ENCODE measurements around the gene FHL3.

The FHL3 gene

DNA sequence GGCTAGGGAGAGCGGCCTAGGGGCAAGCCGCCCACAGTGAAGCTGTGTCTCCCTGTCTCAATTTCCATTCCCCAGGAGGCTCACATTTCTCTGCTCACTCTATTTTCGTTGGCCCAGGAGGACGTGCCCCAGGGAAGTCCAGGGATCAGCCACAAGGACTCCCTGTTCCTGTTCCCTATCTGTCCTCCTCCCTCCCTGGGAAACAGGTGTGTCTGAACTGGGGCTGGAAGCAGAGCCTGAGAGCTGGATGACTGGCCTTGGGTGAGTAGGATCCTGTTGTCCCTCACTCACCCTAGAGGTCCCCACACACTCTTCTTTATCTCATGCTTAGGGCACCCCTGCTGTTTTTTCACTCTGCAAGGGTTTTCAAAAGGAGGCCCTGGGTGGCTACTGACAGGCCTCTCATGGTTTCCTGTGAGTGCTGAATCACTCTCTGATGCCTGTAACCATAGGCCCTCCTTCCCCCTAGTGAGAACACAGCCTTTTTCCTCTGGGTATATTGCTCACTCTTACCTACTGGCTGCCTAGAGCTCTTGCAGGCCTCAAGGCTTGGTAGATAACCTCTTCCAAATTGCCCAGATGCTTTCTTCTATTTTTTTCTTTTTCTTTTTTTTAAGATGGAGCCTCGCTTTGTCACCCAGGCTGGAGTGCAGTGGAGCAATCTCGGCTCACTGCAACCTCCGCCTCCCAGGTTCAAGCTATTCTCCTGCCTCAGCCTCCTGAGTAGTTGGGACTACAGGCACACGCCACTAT lies 4.0 kb upstream of the FHL3 start:
- DNase-seq (ENCODE audit: low read depth) = peak; percentile 61

DNA sequence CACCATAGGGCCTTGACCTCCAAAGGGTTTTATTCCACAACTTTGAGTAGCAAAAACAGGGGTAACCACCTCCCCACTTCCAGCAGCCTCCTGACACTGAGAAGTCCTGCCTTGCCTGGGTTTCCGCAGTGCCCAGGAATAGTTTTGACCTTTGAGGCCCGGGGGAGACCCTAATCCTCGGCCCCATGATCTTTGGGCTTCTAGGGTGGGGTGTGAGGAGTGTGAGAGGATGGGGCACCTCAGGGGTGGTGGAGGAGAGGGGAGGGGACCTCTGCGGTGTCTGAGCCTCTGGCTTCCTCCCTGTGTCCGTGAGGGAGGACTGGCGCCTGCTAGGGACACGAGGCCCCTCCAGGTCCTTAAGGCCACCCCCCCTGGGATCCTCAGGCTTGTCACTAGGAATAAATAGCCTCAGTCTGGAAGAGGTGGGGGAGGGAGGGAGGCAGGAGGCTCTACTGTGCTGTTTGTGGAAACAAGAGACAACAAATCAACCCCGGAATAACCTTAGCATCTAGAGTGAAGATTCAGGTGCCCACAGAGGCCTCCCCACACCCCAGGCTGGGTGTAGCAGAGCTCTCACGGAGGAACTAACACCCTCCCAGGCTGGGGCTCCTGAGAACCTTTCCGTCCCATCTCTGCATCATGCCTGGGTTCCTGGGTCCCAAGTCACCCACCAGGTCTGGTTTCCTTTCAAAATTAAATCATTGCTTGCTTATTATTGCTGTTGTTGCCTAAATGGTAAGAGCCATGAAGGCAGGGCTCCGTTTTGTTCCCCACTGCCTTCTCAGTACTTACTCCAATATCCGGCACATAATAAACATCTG lies 904 bp upstream of the FHL3 start:
- DNase-seq (ENCODE audit: low read depth) = no peak
- TF ChIP-seq, protein P1, sequence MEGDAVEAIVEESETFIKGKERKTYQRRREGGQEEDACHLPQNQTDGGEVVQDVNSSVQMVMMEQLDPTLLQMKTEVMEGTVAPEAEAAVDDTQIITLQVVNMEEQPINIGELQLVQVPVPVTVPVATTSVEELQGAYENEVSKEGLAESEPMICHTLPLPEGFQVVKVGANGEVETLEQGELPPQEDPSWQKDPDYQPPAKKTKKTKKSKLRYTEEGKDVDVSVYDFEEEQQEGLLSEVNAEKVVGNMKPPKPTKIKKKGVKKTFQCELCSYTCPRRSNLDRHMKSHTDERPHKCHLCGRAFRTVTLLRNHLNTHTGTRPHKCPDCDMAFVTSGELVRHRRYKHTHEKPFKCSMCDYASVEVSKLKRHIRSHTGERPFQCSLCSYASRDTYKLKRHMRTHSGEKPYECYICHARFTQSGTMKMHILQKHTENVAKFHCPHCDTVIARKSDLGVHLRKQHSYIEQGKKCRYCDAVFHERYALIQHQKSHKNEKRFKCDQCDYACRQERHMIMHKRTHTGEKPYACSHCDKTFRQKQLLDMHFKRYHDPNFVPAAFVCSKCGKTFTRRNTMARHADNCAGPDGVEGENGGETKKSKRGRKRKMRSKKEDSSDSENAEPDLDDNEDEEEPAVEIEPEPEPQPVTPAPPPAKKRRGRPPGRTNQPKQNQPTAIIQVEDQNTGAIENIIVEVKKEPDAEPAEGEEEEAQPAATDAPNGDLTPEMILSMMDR (conservative IDR thresholded peaks at IDR 0.05; ENCODE audit: low read length) = no peak
- H3K4me3 ChIP-seq (ENCODE audit: low read length) = peak overlapping the region; percentile 90

More for the DNA sequence above, 4.0 kb upstream of the FHL3 start:
- TF ChIP-seq, protein P1 (conservative IDR thresholded peaks at IDR 0.05; ENCODE audit: low read length) = 0 out of 2 replicates have a peak, but pooled peaks have one; percentile 2
- H3K4me3 ChIP-seq (ENCODE audit: low read length) = no peak overlapping the region

DNA sequence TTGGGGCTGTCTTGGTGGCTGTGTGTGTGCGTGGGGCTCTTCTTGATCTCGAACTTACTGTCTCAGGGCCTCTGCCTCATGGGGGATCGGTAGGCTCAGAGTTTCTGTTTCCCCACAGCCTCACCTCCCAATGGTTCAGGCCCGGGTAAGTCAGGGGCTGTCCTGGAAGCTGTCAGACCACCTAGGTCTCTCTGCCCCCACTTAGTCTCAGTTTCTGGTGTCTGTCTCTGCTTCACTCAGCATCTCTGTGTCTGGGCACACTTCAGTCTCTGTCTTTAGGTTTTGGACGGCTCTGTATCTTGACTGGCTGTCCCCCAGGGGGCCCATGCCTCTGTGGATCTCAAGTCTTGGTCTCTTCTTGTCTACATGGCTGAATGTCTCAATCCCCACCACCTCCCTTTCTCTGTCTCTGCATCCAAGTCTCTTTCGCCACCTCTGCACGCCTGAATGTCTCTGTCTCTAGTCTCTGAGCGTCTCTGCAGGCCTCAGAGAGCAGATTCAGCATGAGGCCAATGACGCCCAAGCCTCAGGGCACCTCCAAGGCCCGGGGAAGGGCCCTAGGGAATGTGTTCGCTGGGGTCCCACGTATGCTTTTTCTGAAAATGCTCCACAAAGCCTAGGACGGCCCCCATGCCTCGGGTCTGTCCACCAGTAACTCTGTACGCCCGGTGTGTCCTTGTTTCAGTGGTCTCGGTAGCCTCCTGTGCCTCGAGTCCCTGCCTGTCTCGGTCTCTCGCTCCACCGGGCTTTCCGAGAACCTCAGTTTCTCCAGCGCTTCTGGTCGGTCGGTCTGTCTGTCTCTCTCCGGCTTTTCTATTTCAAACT lies 818 bp downstream of the FHL3 start:
- TF ChIP-seq, protein P1 (conservative IDR thresholded peaks at IDR 0.05; ENCODE audit: low read length) = no peak
- no peak for DNase-seq (ENCODE audit: low read depth)
- H3K4me3 ChIP-seq (ENCODE audit: low read length) = peak overlapping the region; percentile 90

DNA sequence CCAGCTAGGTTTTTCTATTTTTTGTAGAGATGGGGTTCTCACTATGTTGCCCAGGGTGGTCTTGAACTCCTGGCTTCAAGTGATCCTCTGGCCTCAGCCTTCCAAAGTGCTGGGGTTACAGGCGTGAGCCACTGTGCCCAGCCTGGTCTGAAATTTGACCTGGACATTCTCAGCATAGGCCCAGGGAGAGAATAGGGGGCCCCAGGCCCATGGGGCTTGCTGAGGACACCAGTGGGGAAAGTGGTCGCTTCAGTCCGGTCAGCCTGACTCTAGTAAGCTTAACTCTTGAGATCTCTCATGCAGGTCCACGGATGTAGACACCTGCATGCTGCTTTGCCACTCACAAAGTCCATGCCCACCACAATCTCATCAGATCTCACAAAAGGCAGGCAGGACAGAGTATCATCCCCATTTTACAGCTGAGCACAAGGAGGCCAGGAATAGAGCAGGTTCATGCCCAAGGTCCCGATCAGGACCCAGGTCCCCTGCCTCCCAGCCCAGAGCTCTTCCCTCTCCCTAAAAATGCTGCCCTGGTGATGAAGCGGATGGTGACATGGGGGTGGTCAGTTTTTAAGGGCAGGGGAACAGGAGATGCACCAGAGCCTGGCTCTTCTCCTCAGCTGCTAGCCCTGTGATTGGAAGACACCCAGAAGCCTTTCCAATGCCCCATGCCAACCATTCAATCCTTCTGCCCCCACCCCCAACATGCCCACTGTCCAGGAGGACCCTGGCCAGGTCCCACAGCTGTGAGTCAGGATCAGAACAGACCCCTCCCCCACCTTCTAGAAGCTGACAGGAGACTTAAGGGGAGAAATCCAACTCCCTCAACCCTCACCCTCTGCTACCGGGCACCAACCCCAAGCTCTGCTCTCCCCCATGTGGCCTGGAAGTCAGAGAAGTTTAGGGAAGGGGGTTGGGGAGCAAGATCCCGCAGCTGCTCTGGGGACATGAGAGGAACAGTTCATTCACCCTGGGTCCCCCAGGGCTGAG lies 1.8 kb downstream of the FHL3 start:
- TF ChIP-seq, protein P1 (conservative IDR thresholded peaks at IDR 0.05; ENCODE audit: low read length) = no peak
- H3K4me3 ChIP-seq (ENCODE audit: low read length) = peak overlapping the region; percentile 90
- DNase-seq (ENCODE audit: low read depth) = peak; percentile 41

DNA sequence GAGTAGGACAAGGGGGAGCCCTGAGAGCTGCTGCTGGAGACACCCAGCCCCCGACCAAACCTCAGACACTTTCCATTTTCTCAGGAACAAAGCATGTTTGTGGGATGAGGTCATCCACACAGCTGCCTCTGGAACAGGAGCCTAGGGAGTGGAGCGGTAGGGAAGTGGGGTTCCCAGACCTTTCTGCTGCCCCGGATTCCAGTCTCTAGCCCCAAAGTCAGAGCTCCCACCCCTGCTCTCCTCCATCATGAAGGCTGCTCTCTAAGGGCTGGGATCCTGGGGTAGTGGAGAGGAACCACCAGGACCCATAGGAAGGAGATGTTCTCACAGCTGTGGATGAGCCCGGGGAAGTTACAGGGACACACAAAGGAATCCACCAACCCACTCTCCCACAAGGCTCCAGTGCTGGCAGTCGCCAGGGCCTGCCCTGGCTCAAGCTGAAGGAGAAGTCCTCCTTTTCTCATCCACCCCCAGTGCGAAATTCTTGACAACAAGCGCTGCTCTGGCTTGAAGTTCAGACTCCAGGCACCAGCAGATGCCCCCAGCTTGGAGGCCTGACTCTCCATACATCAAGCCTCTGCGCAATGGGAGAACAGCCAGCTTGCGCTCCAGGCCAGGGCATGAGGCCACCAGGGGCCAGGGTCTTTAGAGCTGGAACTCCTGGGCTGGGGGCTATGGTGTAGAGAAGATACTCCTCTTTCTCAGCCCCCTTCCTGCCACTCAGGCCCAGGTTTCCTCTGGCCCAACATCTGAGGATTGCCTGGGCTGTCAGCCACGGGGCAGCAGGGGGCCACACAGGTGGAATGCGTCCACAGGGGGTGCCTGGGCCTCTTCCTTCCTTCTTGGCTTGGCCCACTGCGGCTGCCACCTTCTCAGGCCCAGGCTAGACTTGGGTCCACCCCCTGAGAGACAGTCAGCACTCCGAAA lies 4.5 kb downstream of the FHL3 start:
- peak; percentile 87 for DNase-seq (ENCODE audit: low read depth)
- TF ChIP-seq, protein P1 (conservative IDR thresholded peaks at IDR 0.05; ENCODE audit: low read length) = no peak
- peak overlapping the region; percentile 44 for H3K4me3 ChIP-seq (ENCODE audit: low read length)
